CD14-positive monocyte (primary cell): ENCODE measurements around the gene PPP1R16B. TPM values are rescaled to one million over a fixed set of nuclear protein-coding genes. Genes with fewer than 3 reads are reported as not detected.

Experiments used
- DNase-seq, 3 donors: peaks; one replicate each; pipeline ENCODE4 v3.0.0-alpha.2; 2011 to 2022
- H2AFZ ChIP-seq: 2 replicates; pipeline ENCODE4 v1.6.0; 2012; ENCODE audit warnings: mild to moderate bottlenecking, low read depth, low read length, inconsistent platforms; ENCODE audit not compliant: insufficient read depth, poor library complexity, severe bottlenecking
- H3K27ac ChIP-seq, 2 donors: 1 replicate in 1 of 2; 2 replicates in 1 of 2; pipeline ENCODE4 v1.5.1; 2012 to 2013; ENCODE audit warnings: low read length in 2 of 2, control low read depth in 1 of 2, inconsistent platforms in 1 of 2, low read depth in 1 of 2, mild to moderate bottlenecking in 1 of 2
- H3K27me3 ChIP-seq, 2 donors: one replicate each; pipeline versions ENCODE4 v1.6.0 to v1.6.1; 2011 to 2013; ENCODE audit warnings: low read length in 2 of 2; ENCODE audit not compliant: control insufficient read depth in 2 of 2, insufficient read depth in 2 of 2
- H3K36me3 ChIP-seq, 2 donors: replicated peaks in 1 of 2; 1 replicate in 1 of 2; 2 replicates in 1 of 2; pipeline versions ENCODE4 v1.5.1 to v1.6.1; 2012 to 2013; ENCODE audit warnings: low read length in 2 of 2, control low read depth in 1 of 2, inconsistent platforms in 1 of 2, mild to moderate bottlenecking in 1 of 2; ENCODE audit not compliant: insufficient read depth in 2 of 2, control insufficient read depth in 1 of 2
- H3K4me1 ChIP-seq, 2 donors: 1 replicate in 1 of 2; 2 replicates in 1 of 2; pipeline versions ENCODE4 v1.5.1 to v1.6.1; 2012 to 2013; ENCODE audit warnings: low read length in 2 of 2, control low read depth in 1 of 2, inconsistent platforms in 1 of 2, mild to moderate bottlenecking in 1 of 2, moderate library complexity in 1 of 2; ENCODE audit not compliant: insufficient read depth in 2 of 2, control insufficient read depth in 1 of 2
- H3K4me2 ChIP-seq: replicated peaks from 2 replicates; pipeline ENCODE3; 2012; ENCODE audit warnings: low read length, moderate library complexity, mild to moderate bottlenecking; ENCODE audit not compliant: poor library complexity, severe bottlenecking; ENCODE audit errors: extremely low read depth
- H3K4me3 ChIP-seq, 3 experiments: fragments of 200-600 bp in 1 of 3; sonication (generic) in 1 of 3; replicated peaks in 1 of 3; 1 replicate in 2 of 3; 2 replicates in 1 of 3; pipeline ENCODE4 v1.5.1; 2011 to 2013; ENCODE audit warnings: low read length in 3 of 3, mild to moderate bottlenecking in 3 of 3, control low read depth in 2 of 3, low read depth in 2 of 3, inconsistent platforms in 1 of 3, moderate library complexity in 1 of 3
- H3K79me2 ChIP-seq: 2 replicates; pipeline ENCODE4 v1.6.0; 2012; ENCODE audit warnings: mild to moderate bottlenecking, control low read depth, inconsistent platforms, low read length, moderate library complexity; ENCODE audit not compliant: insufficient read depth
- H3K9ac ChIP-seq: 2 replicates; pipeline ENCODE4 v1.6.0; 2017; ENCODE audit warnings: low read length, mild to moderate bottlenecking; ENCODE audit not compliant: insufficient read depth, poor library complexity, severe bottlenecking
- H3K9me3 ChIP-seq, 2 donors: replicated peaks in 1 of 2; 1 replicate in 1 of 2; 2 replicates in 1 of 2; pipeline versions ENCODE4 v1.5.1 to v1.6.1; 2012 to 2013; ENCODE audit warnings: low read length in 2 of 2, control low read depth in 1 of 2; ENCODE audit not compliant: control insufficient read depth in 1 of 2, insufficient read depth in 1 of 2
- H4K20me1 ChIP-seq: 2 replicates; pipeline ENCODE4 v1.6.0; 2012; ENCODE audit warnings: mild to moderate bottlenecking, low read length, control low read depth, moderate library complexity; ENCODE audit not compliant: insufficient read depth
- H3K27ac Mint-ChIP-seq, 7 donors: one replicate each; pipeline ENCODE4 v1.8.0; 2020; ENCODE audit warnings: mild to moderate bottlenecking in 7 of 7, mixed read lengths in 7 of 7, moderate library complexity in 6 of 7, inconsistent platforms in 2 of 7
- H3K27me3 Mint-ChIP-seq, 3 donors: one replicate each; pipeline ENCODE4 v1.8.0; 2021 to 2022; ENCODE audit warnings: low read depth in 3 of 3, mild to moderate bottlenecking in 3 of 3, mixed read lengths in 3 of 3, moderate library complexity in 3 of 3, inconsistent platforms in 1 of 3
- H3K36me3 Mint-ChIP-seq, 2 donors: one replicate each; pipeline ENCODE4 v1.8.0; 2020; ENCODE audit warnings: mixed read lengths in 2 of 2, inconsistent platforms in 1 of 2, mild to moderate bottlenecking in 1 of 2
- H3K4me1 Mint-ChIP-seq: one replicate; pipeline ENCODE4 v1.8.0; 2020; ENCODE audit warnings: mild to moderate bottlenecking, mixed read lengths
- H3K4me3 Mint-ChIP-seq, 2 donors: one replicate each; pipeline ENCODE4 v1.8.0; 2020; ENCODE audit warnings: mild to moderate bottlenecking in 2 of 2, mixed read lengths in 2 of 2, moderate library complexity in 1 of 2
- H3K9me3 Mint-ChIP-seq, 7 donors: one replicate each; pipeline ENCODE4 v1.8.0; 2020 to 2022; ENCODE audit warnings: mixed read lengths in 7 of 7, mild to moderate bottlenecking in 6 of 7, moderate library complexity in 6 of 7, inconsistent platforms in 2 of 7
- CTCF ChIP-seq: fragments of 200-600 bp; IDR thresholded peaks from one replicate; pipeline ENCODE4 v1.8.0; 2022; ENCODE audit warnings: antibody characterized with exemption, mild to moderate bottlenecking
- WGBS: methylation state at CpG from one replicate; pipeline ENCODE4 v1.1.5; 2013; ENCODE audit warnings: missing lambda C conversion rate; ENCODE audit not compliant: insufficient coverage; 5-methylcytosine and 5-hydroxymethylcytosine counted together
- intact Hi-C, 2 donors: fragments of 100-400 bp; cut with micrococcal nuclease; formaldehyde crosslinking; loops; one replicate each; pipeline versions ENCODE4 v1.15.0 to v1.15.1; 2023
- polyA plus RNA-seq, 3 donors: library from polyadenylated mRNA; depleted of rRNA in 1 of 3; unstranded in 2 of 3; stranded (reverse) in 1 of 3; fragments of 300-500 nt in 2 of 3; fragments of >200 nt in 1 of 3; fragmentation: Illumina TruSeq in 2 of 3; gene quantifications; 1 replicate in 2 of 3; 2 replicates in 1 of 3; pipeline ENCODE4 v1.2.3, GENCODE V29; 2012 to 2021

Gene PPP1R16B
- polyA plus RNA-seq, 3 donors, result 1.1 to 4.4 (median 1.4) TPM

GRCh38 chr20:38800882-38801281 lies 4.6 kb upstream of the PPP1R16B start:
- peaks cover 0 to 12% of the 10 kb centered on the region in 2 donors for H3K27me3 ChIP-seq
- TF ChIP-seq CTCF, result no peak
- DNase-seq, result no peak
- Mint-ChIP-seq H3K9me3 (peaks cover 4 to 12% (median 7%) of the 10 kb centered on the region in 7 donors), H3K4me1 (peaks cover 34% of the 10 kb centered on the region), H3K36me3 (peaks cover 0 to 5% of the 10 kb centered on the region in 2 donors), H3K27ac (no peak overlapping the region), H3K4me3 (no peak overlapping the region), H3K27me3 (peaks cover 7 to 15% (median 14%) of the 10 kb centered on the region in 3 donors)
- H3K9ac ChIP-seq, result no peak overlapping the region
- no CpG with 5 or more reads among the region's 3 CpGs for WGBS
- no peak overlapping the region for H3K4me3 ChIP-seq
- intact Hi-C loops, result loop anchor here in 1 of 2 donors (10.0 kb wide), 1 partner anchor 94 kb away; no protein-coding TSS in a partner anchor
- no peak overlapping the region for H3K4me2 ChIP-seq
- no peak overlapping the region for H2AFZ ChIP-seq
- H3K27ac ChIP-seq, result no peak overlapping the region
- H3K4me1 ChIP-seq, result peaks cover 25 to 39% of the 10 kb centered on the region in 2 donors
- H3K9me3 ChIP-seq, result peaks cover 0 to 4% of the 10 kb centered on the region in 2 donors
- no peaks in the 10 kb centered on the region for H3K36me3 ChIP-seq
- H3K79me2 ChIP-seq, result peaks cover 4% of the 10 kb centered on the region
- H4K20me1 ChIP-seq, result no peaks in the 10 kb centered on the region

GRCh38 chr20:38804221-38804620 lies 1.3 kb upstream of the PPP1R16B start:
- H2AFZ ChIP-seq, result no peak overlapping the region
- Mint-ChIP-seq H3K27ac (peak overlapping the region in 2 of 7 donors; percentile 8 to 84), H3K4me3 (peak overlapping the region in 1 of 2 donors; percentile 12), H3K36me3 (peaks cover 0 to under 1% of the 10 kb centered on the region in 2 donors), H3K4me1 (peaks cover 46% of the 10 kb centered on the region), H3K27me3 (peaks cover 4 to 31% (median 30%) of the 10 kb centered on the region in 3 donors), H3K9me3 (peaks cover 0 to 3% (median 0%) of the 10 kb centered on the region in 7 donors)
- H4K20me1 ChIP-seq, result no peaks in the 10 kb centered on the region
- no peak overlapping the region for H3K4me3 ChIP-seq
- intact Hi-C loops, result loop anchor here in 1 of 2 donors (10.0 kb wide), 1 partner anchor 91 kb away; no protein-coding TSS in a partner anchor
- no peak overlapping the region for H3K27ac ChIP-seq
- peaks cover 26% of the 10 kb centered on the region for H3K79me2 ChIP-seq
- no peaks in the 10 kb centered on the region for H3K9me3 ChIP-seq
- TF ChIP-seq CTCF, result no peak
- H3K36me3 ChIP-seq, result no peaks in the 10 kb centered on the region
- DNase-seq, result no peak
- H3K4me2 ChIP-seq, result no peak overlapping the region
- H3K27me3 ChIP-seq, result peaks cover 0 to 29% of the 10 kb centered on the region in 2 donors
- peaks cover 49 to 52% of the 10 kb centered on the region in 2 donors for H3K4me1 ChIP-seq
- WGBS, result 77% methylated on average over 2 of the region's 3 CpGs
- H3K9ac ChIP-seq, result no peak overlapping the region
